ENCODE results near the gene TMEM129.

Gene TMEM129

DNA sequence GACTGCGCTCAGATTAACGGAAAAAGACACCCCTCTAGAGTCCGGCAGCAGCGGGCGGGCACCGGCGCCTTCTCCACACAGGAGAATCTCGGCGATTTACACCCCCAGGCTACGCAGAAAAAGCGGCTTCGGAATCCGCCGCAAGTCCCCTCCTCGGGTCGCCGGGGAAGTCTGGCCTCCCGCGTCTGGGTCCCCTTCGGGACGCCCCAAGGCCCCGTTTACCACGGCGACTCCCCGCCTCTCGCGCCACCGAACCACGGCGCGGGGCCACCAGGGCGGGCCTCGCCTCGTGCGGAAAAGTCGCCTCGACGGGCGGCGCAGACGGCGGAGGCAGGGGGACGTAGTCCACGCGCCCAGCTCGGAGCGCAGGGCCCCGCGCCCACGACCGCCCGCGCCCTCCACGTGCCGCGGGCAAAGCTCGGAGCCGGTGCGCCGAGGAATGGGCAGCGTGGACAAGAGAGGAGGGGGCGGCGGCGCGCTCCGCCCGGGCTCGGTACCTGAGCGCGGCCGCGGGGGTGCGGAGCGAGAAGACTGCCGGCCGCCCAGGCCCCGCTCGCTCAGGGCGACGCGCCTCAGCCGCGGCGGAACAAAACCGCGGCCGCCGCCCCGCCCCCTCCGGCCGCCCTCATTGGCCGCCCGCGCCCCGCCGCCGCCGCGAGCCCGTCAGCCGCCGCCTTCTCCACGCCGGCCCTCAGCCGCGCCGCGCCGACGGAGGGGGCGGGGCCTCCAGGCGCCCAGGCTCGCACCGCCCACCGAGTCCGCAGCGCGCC is 37.2 kb downstream of the TMEM129 start, which contains the start of gene FAM53A:
FAM53A (minus strand) TSS at position 578 of the 770 bp plus-strand sequence. CDS start 15,572 bp downstream, outside the sequence.
- H3K4me3 ChIP-seq (ENCODE audit: low read length) = peak within 1 kb of the TSS; percentile 54
- peak; percentile 89 for DNase-seq (ENCODE audit: low read depth)
- TF ChIP-seq, protein P1, sequence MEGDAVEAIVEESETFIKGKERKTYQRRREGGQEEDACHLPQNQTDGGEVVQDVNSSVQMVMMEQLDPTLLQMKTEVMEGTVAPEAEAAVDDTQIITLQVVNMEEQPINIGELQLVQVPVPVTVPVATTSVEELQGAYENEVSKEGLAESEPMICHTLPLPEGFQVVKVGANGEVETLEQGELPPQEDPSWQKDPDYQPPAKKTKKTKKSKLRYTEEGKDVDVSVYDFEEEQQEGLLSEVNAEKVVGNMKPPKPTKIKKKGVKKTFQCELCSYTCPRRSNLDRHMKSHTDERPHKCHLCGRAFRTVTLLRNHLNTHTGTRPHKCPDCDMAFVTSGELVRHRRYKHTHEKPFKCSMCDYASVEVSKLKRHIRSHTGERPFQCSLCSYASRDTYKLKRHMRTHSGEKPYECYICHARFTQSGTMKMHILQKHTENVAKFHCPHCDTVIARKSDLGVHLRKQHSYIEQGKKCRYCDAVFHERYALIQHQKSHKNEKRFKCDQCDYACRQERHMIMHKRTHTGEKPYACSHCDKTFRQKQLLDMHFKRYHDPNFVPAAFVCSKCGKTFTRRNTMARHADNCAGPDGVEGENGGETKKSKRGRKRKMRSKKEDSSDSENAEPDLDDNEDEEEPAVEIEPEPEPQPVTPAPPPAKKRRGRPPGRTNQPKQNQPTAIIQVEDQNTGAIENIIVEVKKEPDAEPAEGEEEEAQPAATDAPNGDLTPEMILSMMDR (IDR thresholded peaks at IDR 0.05; ENCODE audit: insufficient read depth, low read depth, low read length, missing control alignments) = no peak

DNA sequence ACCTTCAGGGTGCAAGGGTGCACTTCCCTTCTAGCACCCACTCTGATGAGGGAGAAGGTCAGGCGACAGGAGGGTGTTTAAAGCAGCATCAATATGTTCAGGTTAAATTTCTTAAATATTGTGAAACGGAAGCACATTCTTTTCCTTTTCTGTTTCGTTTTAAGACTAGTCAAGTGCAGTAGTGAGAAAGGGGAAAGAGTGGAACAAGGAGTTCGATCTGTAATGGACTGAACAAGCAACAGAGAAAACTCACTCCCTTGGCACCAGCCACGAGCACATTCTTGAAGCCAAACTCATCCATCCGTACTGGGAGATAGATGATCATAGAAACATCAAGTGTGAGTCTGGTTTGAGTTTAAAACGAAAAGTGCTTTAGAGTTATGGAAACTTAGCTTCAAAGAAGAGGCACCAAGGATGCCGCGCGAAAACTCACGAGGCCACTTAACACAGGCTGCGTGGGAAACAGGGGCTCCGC is 37.8 kb downstream of the TMEM129 start:
- TF ChIP-seq, protein P1 (IDR thresholded peaks at IDR 0.05; ENCODE audit: insufficient read depth, low read depth, low read length, missing control alignments) = no peak
- H3K4me3 ChIP-seq (ENCODE audit: low read length) = peak overlapping the region; percentile 54
- DNase-seq (ENCODE audit: low read depth) = peak; percentile 72

- DNase-seq (ENCODE audit: low read depth) = no peak
- no peak overlapping the region for H3K4me3 ChIP-seq (ENCODE audit: low read length)
- TF ChIP-seq, protein P1 (IDR thresholded peaks at IDR 0.05; ENCODE audit: insufficient read depth, low read depth, low read length, missing control alignments) = no peak
Measured at GRCh38 chr4:1682860-1683259, 38.3 kb downstream of the TMEM129 start.

DNA sequence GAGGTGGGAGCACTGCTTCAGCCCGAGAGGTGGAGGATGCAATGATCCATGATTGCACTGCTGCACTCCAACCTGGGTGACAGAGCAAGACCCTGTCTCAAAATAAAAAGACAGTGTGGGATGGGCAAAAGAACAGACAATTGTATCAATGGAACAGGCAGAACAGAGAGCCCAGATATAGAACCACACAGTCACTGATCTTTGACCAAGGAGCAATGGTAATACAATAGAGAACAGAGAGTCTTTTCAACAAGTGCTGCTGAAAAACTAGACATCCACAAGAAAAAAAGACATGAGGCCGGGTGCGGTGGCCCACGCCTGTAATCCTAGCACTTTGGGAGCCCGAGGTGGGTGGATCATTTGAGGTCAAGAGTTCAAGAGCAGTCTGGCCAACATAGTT is 42.9 kb downstream of the TMEM129 start:
- DNase-seq (ENCODE audit: low read depth) = no peak
- TF ChIP-seq, protein P1 (IDR thresholded peaks at IDR 0.05; ENCODE audit: insufficient read depth, low read depth, low read length, missing control alignments) = no peak
- no peak overlapping the region for H3K4me3 ChIP-seq (ENCODE audit: low read length)

DNA sequence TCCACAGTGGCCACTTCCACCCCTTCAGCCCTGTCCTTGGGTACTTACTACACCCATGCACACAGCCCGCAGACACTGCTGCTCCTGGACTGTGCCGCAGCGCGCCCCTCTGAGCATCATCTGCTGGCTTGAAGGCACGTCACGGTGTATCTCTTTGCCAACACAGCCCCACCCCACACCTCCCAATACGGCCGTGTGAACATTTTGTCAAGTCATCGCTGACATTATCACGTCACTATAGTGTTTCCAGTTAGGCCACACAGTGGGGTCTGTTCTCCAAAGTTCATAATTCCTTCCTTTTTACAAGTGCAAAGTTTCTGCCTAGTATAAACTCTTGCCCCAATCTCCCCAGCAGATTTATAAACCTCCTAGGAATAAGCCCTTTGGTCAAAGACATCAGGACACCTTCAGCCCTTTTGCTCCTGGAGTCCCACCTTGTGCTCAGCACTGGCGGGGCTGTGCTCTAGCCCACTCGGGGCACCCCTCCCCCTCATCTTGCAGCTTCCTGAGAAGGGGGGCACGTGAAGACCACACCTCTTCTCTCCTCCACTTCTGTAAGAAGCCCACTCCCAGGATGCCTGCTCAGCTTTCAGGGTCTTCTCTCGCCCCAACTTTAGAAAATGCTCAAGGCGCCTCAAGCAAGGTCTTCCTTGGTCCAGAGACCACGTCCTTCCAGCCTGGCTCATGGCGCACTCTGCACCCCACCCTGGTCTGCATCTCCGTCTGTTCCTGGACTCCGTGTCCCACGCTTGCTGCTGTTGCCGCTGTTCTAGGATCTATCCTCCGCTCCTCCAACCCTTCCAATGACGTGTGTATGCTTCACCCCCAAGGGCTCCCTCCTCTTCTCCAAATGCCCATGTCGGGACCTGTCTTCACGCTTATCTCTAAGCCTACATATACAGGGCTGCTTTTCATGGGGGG is 44.3 kb downstream of the TMEM129 start:
- TF ChIP-seq, protein P1 (IDR thresholded peaks at IDR 0.05; ENCODE audit: insufficient read depth, low read depth, low read length, missing control alignments) = no peak
- no peak overlapping the region for H3K4me3 ChIP-seq (ENCODE audit: low read length)
- DNase-seq (ENCODE audit: low read depth) = no peak

GRCh38 chr4:1675802-1676137 is 45.4 kb downstream of the TMEM129 start:
- H3K4me3 ChIP-seq (ENCODE audit: low read length) = no peak overlapping the region
- TF ChIP-seq, protein P1 (IDR thresholded peaks at IDR 0.05; ENCODE audit: insufficient read depth, low read depth, low read length, missing control alignments) = no peak
- DNase-seq (ENCODE audit: low read depth) = no peak
